Measurements from ENCODE around the gene TPM2.

The TPM2 gene

GRCh38 chr9:35718721-35719511, 29.2 kb upstream of the TPM2 start:
- DNase-seq (ENCODE audit: low read depth in 2 of 2) = no peak

DNA sequence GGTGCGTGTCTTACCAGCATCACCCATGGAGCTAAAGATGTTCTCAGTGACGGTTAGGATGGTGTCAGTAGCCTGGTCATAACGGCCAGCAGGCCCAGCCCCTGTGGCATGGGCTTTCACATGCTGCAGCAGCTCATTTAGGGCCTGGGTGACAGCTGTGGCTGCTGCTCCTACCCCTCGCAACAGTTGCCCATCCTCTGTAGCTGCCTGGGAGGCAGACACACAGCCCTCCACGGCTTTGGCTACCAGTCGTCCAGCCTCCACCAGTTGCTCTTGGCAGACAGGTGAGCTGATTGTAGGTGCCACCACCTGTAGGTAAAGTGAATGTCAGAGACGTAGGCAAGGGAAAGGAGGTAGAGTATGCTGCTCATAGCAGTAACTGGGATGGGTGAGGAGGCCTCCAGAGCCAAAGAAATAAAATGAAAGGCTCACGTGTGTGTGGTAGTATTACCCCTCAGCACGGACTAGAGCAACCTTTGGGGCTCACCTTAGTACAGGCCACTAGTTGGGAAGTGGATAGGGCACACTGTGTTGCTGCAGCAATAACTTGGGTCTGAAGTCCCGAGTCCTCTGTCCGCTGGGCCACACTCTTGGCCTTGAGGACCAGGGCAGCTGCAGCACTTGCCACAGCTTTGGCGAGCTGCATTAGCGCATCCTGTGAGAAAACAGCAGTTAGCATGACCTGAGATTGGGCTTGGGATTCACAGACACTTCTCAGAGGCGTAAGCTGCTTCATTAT, 27.6 kb upstream of the TPM2 start:
- no peak for DNase-seq (ENCODE audit: low read depth in 2 of 2)

DNA sequence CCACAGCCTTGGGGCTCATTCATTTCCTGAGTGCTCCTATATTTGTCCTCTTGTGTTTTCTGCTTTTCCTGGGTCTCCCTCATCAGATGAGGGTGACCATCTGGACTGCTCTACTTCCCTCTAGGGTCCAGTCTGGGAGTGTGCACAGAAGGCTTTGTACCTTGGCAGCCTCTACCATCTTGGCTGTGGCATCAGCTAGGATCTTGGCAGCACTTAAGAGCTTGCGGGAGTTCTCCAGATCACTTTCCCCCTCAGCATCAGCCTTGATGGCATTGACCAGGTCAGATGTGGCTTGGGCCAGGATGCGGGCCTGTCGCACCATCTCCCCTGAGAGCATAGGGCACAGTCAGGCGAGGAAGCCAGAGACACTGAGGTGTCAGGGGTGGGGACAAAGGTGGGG, 26.5 kb upstream of the TPM2 start:
- no peak for DNase-seq (ENCODE audit: low read depth in 2 of 2)

DNA sequence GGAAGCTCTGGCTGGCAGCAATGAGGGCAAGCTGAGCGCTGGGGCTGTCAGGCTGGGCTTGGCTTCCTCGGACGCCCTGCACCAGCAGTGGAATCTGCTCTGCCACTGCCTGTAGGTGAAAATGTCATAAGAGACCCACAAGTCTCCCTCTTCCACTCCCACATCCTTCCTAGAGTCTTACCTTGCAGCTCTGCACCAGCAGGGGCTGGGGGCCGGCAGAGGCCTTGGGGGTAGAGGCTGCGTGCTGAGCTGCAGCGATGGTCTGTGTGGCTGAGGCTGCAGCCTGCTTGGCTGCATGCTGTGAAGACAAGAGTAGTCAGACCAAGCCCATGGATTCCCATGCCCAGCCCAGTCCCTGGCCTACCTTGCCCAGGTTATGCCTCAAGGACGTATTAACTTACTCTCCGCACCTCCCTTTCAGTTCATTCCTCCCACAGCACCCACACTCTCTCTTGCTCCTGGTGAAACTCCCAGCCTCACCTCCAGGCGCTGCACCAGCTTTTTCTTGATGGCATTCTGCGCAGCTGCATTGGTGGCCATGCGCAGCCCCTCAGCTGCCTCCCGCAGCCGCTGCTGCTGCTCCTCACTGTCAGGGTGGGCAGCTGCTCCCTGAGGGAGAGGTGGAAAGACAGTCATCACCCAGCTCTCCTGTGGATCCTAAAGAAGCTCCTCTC, 25.0 kb upstream of the TPM2 start:
- DNase-seq (ENCODE audit: low read depth in 2 of 2) = no peak

DNA sequence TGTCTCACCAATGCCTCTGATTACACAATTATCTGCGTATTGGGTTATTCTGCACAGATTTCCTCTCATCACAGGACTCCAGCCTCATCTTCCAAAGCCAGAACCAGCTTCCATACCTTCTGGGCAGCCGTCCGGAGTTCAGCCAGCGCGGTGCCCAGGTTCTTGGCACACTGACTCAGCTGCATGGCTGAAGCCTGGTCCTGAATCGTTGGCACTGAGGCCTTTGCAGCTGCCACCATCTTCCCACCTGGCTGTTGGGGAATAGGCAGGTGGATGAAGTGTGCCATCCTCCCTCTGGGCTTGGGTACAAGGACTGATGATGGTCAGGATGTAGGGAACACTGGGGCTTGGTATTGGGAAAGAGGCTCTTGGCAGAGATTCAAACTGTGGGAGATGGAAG, 24.4 kb upstream of the TPM2 start:
- no peak for DNase-seq (ENCODE audit: low read depth in 2 of 2)

DNA sequence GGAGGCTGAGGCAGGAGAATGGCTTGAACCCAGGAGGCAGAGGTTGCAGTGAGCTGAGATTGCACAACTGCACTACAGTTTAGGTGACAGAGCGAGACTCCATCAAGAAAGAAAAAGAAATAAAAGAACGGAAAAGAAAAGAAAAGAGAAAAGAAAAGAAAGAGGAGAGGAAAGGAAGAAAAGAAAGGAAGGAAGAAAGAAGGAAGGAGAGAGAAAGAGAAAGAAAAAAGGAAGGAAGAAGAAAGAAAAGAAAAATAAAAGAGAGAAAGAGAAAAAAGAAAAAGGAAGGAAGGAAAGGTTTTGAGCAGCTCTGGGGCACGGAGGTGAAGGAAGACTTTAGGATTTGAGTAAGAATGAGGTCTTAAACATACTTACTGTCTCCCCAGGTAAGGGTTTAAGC, 23.9 kb upstream of the TPM2 start:
- no peak for DNase-seq (ENCODE audit: low read depth in 2 of 2)

DNA sequence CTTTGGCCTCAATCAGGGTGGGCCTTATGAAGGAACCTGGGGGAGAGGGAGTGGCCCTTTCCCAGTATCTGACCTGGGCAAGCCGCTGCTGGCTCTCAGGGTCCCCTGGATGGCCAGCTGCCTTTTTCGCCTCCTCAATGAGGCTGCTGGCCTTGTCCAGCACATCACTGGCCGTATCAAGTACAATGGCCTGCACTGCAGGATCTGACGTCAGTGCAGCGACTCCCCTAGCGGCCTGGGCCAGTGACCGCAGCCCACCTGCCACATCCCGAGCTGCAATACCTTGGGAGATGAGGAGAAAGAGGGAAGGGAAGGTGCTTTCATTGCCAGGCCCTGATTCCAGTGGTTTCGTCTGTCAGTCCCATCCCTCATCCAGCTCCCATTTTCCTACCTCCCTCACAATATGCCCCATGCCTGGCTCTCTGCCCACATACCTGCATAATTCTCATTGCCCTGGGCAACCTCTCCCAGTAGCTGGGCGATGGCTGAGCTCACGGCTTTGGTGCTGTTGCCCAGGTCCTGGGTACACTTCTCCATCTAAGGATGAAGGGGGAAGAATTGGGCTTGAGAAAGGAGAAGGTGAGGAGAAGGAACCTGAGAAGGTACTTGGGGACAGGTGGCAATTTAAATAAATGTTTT, 23.2 kb upstream of the TPM2 start:
- no peak for DNase-seq (ENCODE audit: low read depth in 2 of 2)

GRCh38 chr9:35711501-35712428, 22.0 kb upstream of the TPM2 start:
- no peak for DNase-seq (ENCODE audit: low read depth in 2 of 2)

- no peak for DNase-seq (ENCODE audit: low read depth in 2 of 2)
These were observed 21.2 kb upstream of the TPM2 start for GRCh38 chr9:35710818-35711500.

DNA sequence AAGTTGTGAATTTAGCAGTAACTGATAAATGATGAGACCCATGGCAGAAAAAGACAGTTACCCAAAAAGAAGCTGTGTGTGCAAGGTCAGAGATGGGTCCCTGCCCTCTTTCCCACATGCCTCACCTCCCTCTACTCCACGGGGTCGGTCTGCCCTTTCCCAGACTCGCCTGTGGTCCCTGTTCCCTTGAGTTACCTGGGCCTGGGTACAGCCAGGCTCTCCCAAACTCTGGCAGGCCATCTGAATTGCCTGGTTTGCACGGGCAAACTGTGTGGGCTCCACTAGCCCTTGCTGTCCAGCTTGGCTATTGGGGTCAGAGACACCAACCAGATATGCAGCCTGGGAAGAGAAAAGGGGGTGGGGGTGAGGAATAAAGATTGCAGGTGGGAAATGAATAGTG, 18.4 kb upstream of the TPM2 start:
- DNase-seq (ENCODE audit: low read depth in 2 of 2) = no peak

DNA sequence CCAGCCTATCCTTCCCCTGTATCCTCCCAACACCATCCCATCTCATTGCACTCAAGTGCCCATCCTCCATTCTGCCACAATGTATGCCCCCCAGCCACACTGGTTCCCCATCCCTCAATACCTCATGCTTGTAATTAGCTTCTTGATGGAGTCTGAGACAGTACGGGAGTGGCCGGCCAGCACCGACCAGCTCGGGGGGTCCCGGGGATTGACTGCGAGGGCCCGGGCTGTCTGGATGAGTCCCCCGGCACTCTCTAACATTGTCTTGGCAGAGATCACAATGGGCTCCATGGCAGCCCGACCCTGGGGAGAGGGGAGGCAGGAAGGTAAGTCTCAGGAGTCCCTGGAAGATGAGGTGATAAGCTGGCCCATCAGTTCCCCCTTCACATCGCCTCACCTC, 17.2 kb upstream of the TPM2 start:
- DNase-seq (ENCODE audit: low read depth in 2 of 2) = no peak

DNA sequence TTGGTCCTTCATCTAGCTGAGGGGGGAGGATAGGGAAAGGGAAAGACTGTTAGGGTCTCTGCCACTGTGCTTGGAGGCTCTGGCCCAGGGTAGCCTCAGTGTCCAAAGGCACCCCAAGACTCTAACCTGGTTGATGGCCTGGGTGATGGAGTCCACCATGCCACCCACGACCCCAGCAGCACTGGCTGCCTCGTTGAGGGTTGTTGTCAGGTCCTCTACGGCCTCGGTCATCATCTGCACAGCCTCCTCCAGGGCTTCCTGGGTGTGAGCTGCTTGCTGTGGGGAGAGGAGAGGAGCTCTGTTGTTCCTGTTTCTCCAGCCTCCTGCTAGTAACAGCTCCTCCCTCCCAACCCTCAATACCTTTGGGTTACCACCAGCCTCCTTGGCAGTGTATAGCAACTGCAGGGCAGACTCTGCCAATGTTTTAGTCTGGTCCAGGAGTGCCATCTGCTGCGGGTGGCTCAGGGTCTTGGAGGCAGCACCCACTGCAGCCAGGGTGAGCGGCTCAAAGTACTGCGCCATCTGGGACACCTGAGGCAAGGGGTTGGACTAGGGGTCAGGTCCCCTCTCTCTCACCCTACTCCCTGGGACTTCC, 16.2 kb upstream of the TPM2 start:
- DNase-seq (ENCODE audit: low read depth in 2 of 2) = no peak

GRCh38 chr9:35705372-35705771, 15.6 kb upstream of the TPM2 start:
- DNase-seq (ENCODE audit: low read depth in 2 of 2) = no peak

DNA sequence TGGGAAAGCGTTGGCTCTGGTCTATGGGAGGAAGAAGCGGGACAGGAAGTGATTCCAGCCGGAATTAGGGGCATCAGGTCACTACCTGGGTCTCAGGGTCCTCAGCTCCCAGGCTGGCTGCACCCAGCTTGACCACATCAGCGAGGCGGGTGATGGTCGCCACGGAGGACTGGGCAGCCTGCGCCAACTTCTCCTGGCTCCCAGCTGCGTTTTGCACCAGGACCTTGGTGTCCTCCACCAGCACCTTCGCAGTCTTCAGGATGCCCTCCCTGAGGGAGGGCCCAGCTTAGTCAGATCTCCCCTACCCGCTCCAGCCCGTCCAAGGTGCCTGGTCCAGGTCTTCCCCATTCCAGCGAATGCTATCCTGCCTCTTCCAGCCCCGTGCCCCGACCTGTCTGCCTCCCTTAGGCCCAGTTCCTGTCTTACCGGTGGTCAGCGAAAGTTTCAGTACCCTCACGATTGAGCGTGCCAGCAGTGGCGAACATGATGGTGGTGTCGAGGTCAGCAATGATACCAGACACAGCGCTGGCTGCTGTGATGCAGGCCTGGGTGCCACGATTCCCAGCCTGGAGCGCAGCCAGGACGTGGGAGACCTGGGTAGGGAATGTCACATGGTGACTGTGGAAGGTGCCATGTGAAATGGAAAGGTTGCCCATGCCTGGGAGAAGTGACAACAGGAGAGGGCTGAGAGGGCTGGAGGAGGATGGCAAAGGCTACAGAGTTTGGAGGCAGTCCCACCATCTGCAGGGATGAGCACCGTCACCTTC, 14.4 kb upstream of the TPM2 start:
- DNase-seq (ENCODE audit: low read depth in 2 of 2) = no peak

DNA sequence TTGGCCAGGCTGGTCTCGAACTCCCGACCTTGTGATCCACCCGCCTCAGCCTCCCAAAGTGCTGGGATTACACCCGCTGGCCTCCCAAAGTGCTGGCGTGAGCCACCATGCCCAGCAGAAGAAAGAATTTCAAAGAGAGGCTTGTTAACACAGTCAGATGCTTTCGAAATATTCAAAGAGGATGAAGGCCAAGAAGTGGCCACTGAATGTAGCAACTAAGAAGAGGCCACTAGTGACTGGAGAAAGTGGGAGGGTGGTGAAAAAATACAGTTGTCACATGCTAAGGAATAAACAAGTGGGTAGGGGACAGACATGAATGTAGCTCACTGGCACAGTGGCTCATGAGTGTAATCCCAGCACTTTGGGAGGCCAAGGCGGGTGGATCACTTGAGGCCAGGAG, 13.0 kb upstream of the TPM2 start:
- no peak for DNase-seq (ENCODE audit: low read depth in 2 of 2)

- DNase-seq (ENCODE audit: low read depth in 2 of 2) = no peak
These were observed 11.2 kb upstream of the TPM2 start for GRCh38 chr9:35700942-35701341.

DNA sequence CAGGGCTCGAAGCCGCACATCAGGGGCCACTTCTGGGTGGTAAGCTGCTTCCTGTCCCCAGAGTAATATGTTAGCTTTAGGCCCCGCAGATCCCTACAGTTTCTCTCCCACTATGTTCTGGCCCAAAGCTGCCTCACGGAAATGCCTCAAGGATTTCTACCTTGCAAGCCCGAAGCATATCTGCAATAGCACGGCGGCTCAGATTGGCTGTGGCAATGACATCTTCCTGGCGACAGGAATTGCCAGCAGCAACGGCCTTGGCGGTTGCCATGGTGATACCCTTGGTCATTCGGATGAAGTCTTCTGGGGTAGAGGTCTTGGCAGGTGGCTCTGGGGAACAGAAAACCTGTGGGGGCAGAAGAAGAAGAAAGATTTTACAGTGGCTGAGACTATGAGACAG, 10.3 kb upstream of the TPM2 start:
- DNase-seq (ENCODE audit: low read depth in 2 of 2) = no peak

- DNase-seq (ENCODE audit: low read depth in 2 of 2) = no peak
These were observed 8.5 kb upstream of the TPM2 start for GRCh38 chr9:35698231-35698630.

GRCh38 chr9:35697486-35697885, 7.8 kb upstream of the TPM2 start:
- no peak for DNase-seq (ENCODE audit: low read depth in 2 of 2)

All from activated CD4-positive, alpha-beta T cell treated with anti-CD3 and anti-CD28 coated beads for 24 hours (primary cell).